HG02610 (cell line): Measurements from ENCODE around the gene IL9R.
A peak's percentile ranks its signal among the peaks of the same experiment; 100 is the strongest.
"Not testable (repeated sequence)": the region's sequence is repeated elsewhere in the genome, so short reads cannot be mapped to it uniquely, and the experiment has no call there.

ENCODE experiments used
- ATAC-seq: cut with Tn5 transposase; IDR thresholded peaks from one replicate; pipeline ENCODE4 v1.9.1; 2021; ENCODE audit warnings: mild to moderate bottlenecking, moderate library complexity; ENCODE audit not compliant: unreplicated experiment

Gene IL9R

GRCh38 chrX:155995321-155995875, 2.1 kb upstream of the IL9R start:
- no peak for ATAC-seq

- ATAC-seq = no peak
Observed at GRCh38 chrX:155998116-155998515, 620 bp downstream of the IL9R start.

DNA sequence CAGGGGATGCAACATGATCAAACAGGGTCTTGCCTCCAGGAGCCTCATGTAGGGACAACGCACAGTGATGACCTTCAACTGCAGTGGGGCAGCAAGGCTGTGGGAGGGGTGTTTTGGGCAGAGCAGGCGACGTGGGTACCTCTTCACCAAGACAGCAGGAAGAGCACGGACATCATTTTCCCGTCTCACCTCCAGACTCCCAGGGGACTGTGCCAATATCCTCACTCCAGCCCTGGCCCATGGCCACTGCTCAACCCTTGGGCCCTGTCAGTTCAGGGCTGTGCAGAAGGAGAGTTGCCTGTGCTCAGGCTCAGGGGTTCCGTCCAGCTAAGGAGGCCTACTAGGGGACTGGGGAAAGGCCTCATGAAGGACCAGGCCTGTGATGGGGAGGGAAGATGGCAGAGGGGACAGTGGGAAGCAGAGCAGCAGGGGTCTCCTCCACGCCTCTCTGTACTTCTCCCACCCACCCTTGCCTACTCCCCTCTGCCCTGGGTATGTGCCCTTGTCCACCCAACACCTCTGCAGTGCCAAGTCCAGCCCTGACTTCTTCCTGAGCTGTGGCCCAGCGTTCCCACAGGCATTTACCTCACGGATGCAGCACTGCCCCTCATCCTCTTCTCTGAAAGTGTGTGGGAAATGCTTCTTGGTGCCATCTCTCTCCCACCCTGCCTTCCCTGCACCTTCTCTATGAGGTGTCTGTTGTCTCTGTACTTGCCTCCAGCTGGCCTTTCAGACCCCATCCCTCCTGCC, 1.4 kb downstream of the IL9R start:
- ATAC-seq = no peak

GRCh38 chrX:155999751-156000150, 2.3 kb downstream of the IL9R start:
- ATAC-seq = not testable (repeated sequence)

- ATAC-seq = no peak
Observed at GRCh38 chrX:156000361-156000926, 2.9 kb downstream of the IL9R start.

DNA sequence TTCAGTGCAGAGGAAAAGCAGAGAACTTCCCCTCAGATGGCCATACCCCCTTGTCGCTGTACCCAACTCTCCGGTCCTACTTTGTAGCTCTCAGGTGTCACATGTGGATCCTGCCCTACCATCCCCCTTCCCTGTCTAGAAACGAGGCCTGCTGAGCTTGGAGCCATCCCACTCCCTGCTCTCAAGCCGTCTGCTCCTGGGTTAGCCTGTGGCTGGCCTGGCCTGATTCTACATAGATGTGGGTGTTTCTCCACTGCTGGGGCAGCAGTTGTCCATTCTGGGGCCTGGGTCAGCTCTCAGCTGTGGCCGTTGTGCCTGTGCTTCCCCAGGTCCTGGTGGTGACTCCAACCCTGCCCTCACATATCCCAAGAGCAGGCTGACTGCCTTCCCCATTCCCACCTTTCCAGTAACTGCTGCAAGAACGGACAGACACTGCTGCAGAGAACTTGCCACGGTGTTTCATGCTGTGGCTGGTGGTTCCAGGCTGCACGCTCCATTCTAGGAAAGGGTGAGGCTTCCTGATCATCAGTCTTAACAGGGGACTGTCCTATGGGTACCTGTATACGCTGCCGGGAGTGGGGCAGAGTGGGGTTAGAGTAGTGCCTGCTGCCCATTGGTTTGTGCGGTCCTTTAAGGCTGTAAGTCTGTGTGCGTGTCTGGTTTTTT, 3.6 kb downstream of the IL9R start:
- no peak for ATAC-seq

GRCh38 chrX:156001667-156002021, 4.1 kb downstream of the IL9R start:
- ATAC-seq = no peak

GRCh38 chrX:156002507-156002906, 5.0 kb downstream of the IL9R start:
- no peak for ATAC-seq

- no peak for ATAC-seq
Observed at GRCh38 chrX:156003486-156004185, 6.1 kb downstream of the IL9R start.

DNA sequence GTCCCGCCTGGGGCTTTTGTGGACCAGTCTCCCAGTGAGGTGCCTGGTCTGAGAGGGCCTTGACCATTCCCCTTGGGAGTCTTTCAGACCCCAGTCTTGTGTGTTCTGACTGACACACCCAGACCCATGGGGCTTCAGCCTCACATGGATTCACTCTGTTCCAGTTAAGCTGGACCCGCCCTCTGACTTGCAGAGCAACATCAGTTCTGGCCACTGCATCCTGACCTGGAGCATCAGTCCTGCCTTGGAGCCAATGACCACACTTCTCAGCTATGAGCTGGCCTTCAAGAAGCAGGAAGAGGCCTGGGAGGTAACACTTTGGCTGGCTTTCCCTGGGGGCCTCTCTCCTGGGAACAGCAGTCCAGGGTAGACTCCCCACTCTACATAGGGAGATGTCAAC, 6.8 kb downstream of the IL9R start:
- no peak for ATAC-seq

- ATAC-seq = no peak
Observed at GRCh38 chrX:156004740-156005139, 7.2 kb downstream of the IL9R start.

- ATAC-seq = no peak
Observed at GRCh38 chrX:156005144-156005543, 7.6 kb downstream of the IL9R start.

DNA sequence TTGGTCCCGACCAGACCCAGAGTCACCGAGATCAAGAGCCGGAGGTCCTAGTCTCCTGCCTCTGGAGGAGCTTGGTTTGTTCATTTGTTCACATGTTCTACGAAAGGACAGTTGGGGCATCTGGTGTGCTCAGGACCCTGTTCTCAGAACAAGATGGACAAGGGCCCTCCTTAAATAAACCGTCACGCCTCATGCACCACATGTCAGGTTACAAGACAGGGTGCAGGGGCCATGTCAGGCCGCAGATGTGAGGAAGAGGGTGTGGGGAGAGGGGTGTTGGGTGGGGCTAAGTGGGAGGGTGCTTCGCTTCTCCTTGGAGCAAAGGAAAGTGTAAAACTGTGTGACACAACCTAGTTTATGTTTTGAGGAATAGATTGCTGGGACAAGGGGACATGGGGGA, 9.0 kb downstream of the IL9R start:
- ATAC-seq = not testable (repeated sequence)

GRCh38 chrX:156008379-156008778, 10.9 kb downstream of the IL9R start:
- not testable (repeated sequence) for ATAC-seq

DNA sequence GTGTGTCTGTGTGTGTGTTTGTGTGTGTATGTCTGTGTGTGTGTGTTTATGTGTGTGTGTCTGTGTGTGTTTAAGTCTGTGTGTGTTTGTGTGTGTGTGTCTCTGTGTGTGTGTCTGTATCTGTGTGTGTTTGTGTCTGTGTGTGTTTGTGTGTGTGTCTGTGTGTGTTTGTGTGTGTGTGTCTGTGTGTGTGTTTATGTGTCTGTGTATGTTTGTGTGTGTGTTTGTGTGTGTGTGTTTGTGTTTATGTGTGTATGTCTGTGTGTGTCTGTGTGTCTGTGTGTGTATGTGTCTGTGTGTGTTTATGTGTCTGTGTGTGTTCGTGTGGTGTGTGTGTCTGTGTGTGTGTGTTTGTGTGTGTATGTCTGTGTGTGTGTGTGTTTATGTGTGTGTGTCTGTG, 11.4 kb downstream of the IL9R start:
- no peak for ATAC-seq

DNA sequence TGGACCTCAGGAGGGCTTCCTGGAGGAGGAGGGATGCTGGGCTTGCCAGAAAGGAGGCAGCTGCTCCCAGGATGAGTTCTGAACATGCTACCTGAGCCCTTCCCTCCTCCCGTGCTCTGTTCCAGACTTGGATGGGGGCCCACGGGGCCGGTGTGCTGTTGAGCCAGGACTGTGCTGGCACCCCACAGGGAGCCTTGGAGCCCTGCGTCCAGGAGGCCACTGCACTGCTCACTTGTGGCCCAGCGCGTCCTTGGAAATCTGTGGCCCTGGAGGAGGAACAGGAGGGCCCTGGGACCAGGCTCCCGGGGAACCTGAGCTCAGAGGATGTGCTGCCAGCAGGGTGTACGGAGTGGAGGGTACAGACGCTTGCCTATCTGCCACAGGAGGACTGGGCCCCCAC, 12.2 kb downstream of the IL9R start:
- not testable (repeated sequence) for ATAC-seq

DNA sequence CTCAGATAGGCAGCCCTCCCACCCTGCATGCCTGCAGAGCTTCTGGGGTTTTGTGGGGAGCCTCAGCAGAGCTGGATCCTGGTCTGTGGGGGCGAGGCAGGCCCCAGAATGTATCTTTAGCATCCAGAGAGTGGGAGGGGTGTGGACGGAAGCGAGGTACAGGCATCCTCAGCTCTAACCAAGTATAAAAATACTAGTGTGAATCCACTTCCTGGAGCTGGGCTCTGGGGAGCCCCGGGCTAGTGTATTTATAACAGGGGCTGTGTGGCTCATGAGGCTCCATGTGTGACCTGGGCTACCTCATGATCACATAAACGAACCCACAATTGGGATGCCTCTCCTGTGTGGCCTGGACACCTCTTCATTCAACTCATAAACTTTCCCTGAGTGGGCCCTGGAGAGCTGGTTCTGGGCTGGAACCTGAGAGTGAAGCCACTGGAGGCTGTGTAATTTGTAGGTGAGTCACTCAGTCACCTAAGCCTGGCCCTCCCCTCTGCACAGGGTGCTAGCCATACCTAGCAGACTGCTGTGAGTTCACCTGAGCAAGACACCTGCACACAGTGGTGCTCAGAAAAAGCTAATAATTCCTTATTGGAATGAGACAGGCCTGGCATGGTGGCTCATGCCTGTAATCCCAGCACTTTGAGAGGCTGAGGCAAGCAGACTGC, 15.9 kb downstream of the IL9R start:
- ATAC-seq = peak; percentile 75

DNA sequence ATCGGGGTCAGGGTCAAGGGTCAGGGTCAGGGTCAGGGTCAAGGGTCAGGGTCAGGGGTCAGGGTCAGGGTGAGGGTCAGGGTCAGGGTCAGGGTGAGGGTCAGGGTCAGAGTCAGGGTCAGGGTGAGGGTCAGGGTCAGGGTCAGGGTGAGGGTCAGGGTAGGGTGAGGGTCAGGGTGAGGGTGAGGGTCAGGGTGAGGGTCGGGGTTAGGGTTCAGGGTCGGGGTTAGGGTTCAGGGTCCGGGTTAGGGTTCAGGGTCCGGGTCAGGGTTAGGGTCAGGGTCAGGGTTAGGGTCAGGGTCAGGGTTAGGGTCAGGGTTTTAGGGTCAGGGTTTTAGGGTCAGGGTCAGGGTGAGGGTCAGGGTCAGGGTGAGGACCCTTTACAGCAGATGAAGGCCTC, 22.4 kb downstream of the IL9R start:
- not testable (repeated sequence) for ATAC-seq

DNA sequence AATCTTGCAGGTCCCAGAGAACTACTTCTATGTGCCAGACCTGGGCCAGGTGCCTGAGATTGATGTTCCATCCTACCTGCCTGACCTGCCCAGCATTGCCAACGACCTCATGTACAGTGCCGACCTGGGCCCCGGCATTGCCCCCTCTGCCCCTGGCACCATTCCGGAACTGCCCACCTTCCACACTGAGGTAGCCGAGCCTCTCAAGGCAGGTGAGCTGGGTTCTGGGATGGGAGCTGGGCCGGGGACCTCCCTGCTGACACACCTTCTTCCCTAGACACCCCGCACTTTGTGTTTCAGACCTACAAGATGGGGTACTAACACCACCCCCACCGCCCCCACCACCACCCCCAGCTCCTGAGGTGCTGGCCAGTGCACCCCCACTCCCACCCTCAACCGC, 25.5 kb downstream of the IL9R start:
- ATAC-seq = not testable (repeated sequence)

GRCh38 chrX:156024949-156025492, 27.5 kb downstream of the IL9R start:
- ATAC-seq = not testable (repeated sequence)
